Urothelium cell line (cell line): ENCODE measurements around the gene GALNT16.
A peak's percentile ranks its signal among the peaks of the same experiment; 100 is the strongest.
"Not testable (repeated sequence)": the region's sequence is repeated elsewhere in the genome, so short reads cannot be mapped to it uniquely, and the experiment has no call there.

Experiments used
- DNase-seq: peaks from one replicate; pipeline ENCODE4 v3.0.0; 2011; ENCODE audit warnings: low spot score, mixed read lengths
- FAIRE-seq: peaks from 2 replicates; lab custom pipeline; 2011; peaks lifted over from hg19 to GRCh38; lab: Jason Lieb, UNC

Gene GALNT16

GRCh38 chr14:69282448-69282847, 22.5 kb downstream of the GALNT16 start:
- DNase-seq (no peak), FAIRE-seq (no peak)

GRCh38 chr14:69284170-69284569, 24.2 kb downstream of the GALNT16 start:
- DNase-seq (no peak), FAIRE-seq (peak; percentile 93)

GRCh38 chr14:69285661-69286255, 25.8 kb downstream of the GALNT16 start:
- peak; percentile 37 for FAIRE-seq
- DNase-seq: no peak

- DNase-seq (no peak), FAIRE-seq (peak; percentile 87)
Measured at GRCh38 chr14:69287098-69288010, 27.4 kb downstream of the GALNT16 start.

- DNase-seq (no peak), FAIRE-seq (no peak)
Measured at GRCh38 chr14:69288011-69288771, 28.2 kb downstream of the GALNT16 start.

- DNase-seq (no peak), FAIRE-seq (no peak)
Measured at GRCh38 chr14:69288956-69289705, 29.2 kb downstream of the GALNT16 start.

- DNase-seq: no peak
- peak; percentile 83 for FAIRE-seq
Measured at GRCh38 chr14:69289811-69290520, 30.0 kb downstream of the GALNT16 start.

- not testable (repeated sequence) for FAIRE-seq, DNase-seq
Measured at GRCh38 chr14:69290881-69291280, 30.9 kb downstream of the GALNT16 start.

GRCh38 chr14:69291396-69291795, 31.4 kb downstream of the GALNT16 start:
- DNase-seq (no peak), FAIRE-seq (peak; percentile 83)

GRCh38 chr14:69291891-69292561, 32.1 kb downstream of the GALNT16 start:
- peak; percentile 77 for FAIRE-seq

GRCh38 chr14:69298131-69299071, 38.4 kb downstream of the GALNT16 start:
- DNase-seq (peak; percentile 7), FAIRE-seq (peak; percentile 86)

More at GRCh38 chr14:69291891-69292561, 32.1 kb downstream of the GALNT16 start:
- DNase-seq: peak; percentile 47

- DNase-seq: peak; percentile 25
- peak; percentile 87 for FAIRE-seq
Measured at GRCh38 chr14:69299286-69300035, 39.5 kb downstream of the GALNT16 start.

- FAIRE-seq: no peak
- DNase-seq: no peak
Measured at GRCh38 chr14:69300601-69301221, 40.8 kb downstream of the GALNT16 start.

GRCh38 chr14:69303086-69303485, 43.1 kb downstream of the GALNT16 start:
- DNase-seq (no peak), FAIRE-seq (peak; percentile 44)

- DNase-seq (no peak), FAIRE-seq (peak; percentile 20)
Measured at GRCh38 chr14:69312608-69313007, 52.6 kb downstream of the GALNT16 start.

GRCh38 chr14:69313176-69313575, 53.2 kb downstream of the GALNT16 start:
- DNase-seq (no peak), FAIRE-seq (no peak)

- no peak for FAIRE-seq
- DNase-seq: no peak
Measured at GRCh38 chr14:69314327-69314726, 54.4 kb downstream of the GALNT16 start.
